Dedifferentiated amniotic fluid mesenchymal stem cell (primary cell): Measurements from ENCODE around the gene PHF3.
A peak's percentile ranks its signal among the peaks of the same experiment; 100 is the strongest.

Experiments
- DNase-seq: peaks from one replicate; pipeline ENCODE4 v3.0.0-alpha.2; 2016; ENCODE audit errors: extremely low spot score

Gene PHF3

GRCh38 chr6:63635588-63636517 lies at the start of gene PHF3:
PHF3 (plus strand) TSS chr6:63635802; CDS start chr6:63646552, 10,750 bp downstream.
- DNase-seq = peak; percentile 76

GRCh38 chr6:63589952-63590411 lies 45.6 kb upstream of the PHF3 start:
- no peak for DNase-seq

- DNase-seq = no peak
Observed at GRCh38 chr6:63592886-63593285, 42.7 kb upstream of the PHF3 start.

GRCh38 chr6:63597141-63598048 lies 38.2 kb upstream of the PHF3 start:
- no peak for DNase-seq

- peak; percentile 57 for DNase-seq
Observed at GRCh38 chr6:63598049-63599036, 37.3 kb upstream of the PHF3 start.

GRCh38 chr6:63599243-63599642 lies 36.4 kb upstream of the PHF3 start:
- DNase-seq = no peak

GRCh38 chr6:63600136-63600535 lies 35.5 kb upstream of the PHF3 start:
- no peak for DNase-seq

GRCh38 chr6:63609231-63609630 lies 26.4 kb upstream of the PHF3 start:
- DNase-seq = no peak

GRCh38 chr6:63610944-63611343 lies 24.7 kb upstream of the PHF3 start:
- no peak for DNase-seq

GRCh38 chr6:63611560-63611959 lies 24.0 kb upstream of the PHF3 start:
- DNase-seq = no peak

GRCh38 chr6:63615590-63615989 lies 20.0 kb upstream of the PHF3 start:
- no peak for DNase-seq

- DNase-seq = no peak
Observed at GRCh38 chr6:63624091-63624490, 11.5 kb upstream of the PHF3 start.

GRCh38 chr6:63630466-63630865 lies 5.1 kb upstream of the PHF3 start:
- no peak for DNase-seq

GRCh38 chr6:63634630-63635029 lies 972 bp upstream of the PHF3 start:
- no peak for DNase-seq

GRCh38 chr6:63635215-63635587 lies 401 bp upstream of the PHF3 start:
- DNase-seq = no peak

- DNase-seq = no peak
Observed at GRCh38 chr6:63636518-63637021, 968 bp downstream of the PHF3 start.

- DNase-seq = no peak
Observed at GRCh38 chr6:63637865-63638445, 2.4 kb downstream of the PHF3 start.

GRCh38 chr6:63640062-63640461 lies 4.5 kb downstream of the PHF3 start:
- DNase-seq = no peak

GRCh38 chr6:63643862-63644261 lies 8.3 kb downstream of the PHF3 start:
- no peak for DNase-seq

GRCh38 chr6:63644668-63645326 lies 9.2 kb downstream of the PHF3 start:
- DNase-seq = no peak
